ENCODE measurements around the gene ANXA4. TPM values are rescaled to one million over a fixed set of nuclear protein-coding genes. Genes with fewer than 3 reads are reported as not detected.

ANXA4 gene
- total RNA-seq, 1 donor from 2014 or later, result 6.6 TPM

GRCh38 chr2:69694894-69695849 lies 46.8 kb upstream of the ANXA4 start:
- no peak for TF ChIP-seq CTCF (conservative IDR thresholded peaks at IDR 0.05)
- Mint-ChIP-seq H3K9me3 (peaks cover 3% of the 10 kb centered on the region), H3K4me3 (no peak overlapping the region), H3K27ac (ENCODE audit: unreplicated experiment) (no peak overlapping the region), H3K4me1 (no peaks in the 10 kb centered on the region), H3K27me3 (ENCODE audit: low read depth) (no peaks in the 10 kb centered on the region), H3K36me3 (ENCODE audit: low read depth) (no peaks in the 10 kb centered on the region)
- no peak for DNase-seq (ENCODE audit: low read depth, low spot score)

- Mint-ChIP-seq H3K4me1 (no peaks in the 10 kb centered on the region), H3K9me3 (no peaks in the 10 kb centered on the region), H3K27me3 (ENCODE audit: low read depth) (no peaks in the 10 kb centered on the region), H3K36me3 (ENCODE audit: low read depth) (no peaks in the 10 kb centered on the region), H3K27ac (ENCODE audit: unreplicated experiment) (no peak overlapping the region), H3K4me3 (no peak overlapping the region)
- TF ChIP-seq CTCF (conservative IDR thresholded peaks at IDR 0.05), result no peak
- no peak for DNase-seq (ENCODE audit: low read depth, low spot score)
These were observed 46.1 kb upstream of the ANXA4 start for GRCh38 chr2:69695850-69696216.

GRCh38 chr2:69700381-69700780 lies 41.6 kb upstream of the ANXA4 start:
- H3K9me3 Mint-ChIP-seq, result no peaks in the 10 kb centered on the region
- DNase-seq (ENCODE audit: low read depth, low spot score), result no peak
- H3K27me3 Mint-ChIP-seq (ENCODE audit: low read depth), result no peaks in the 10 kb centered on the region
- H3K4me3 Mint-ChIP-seq, result no peak overlapping the region
- no peaks in the 10 kb centered on the region for H3K36me3 Mint-ChIP-seq (ENCODE audit: low read depth)
- H3K27ac Mint-ChIP-seq (ENCODE audit: unreplicated experiment), result no peak overlapping the region
- no peak for TF ChIP-seq CTCF (conservative IDR thresholded peaks at IDR 0.05)
- H3K4me1 Mint-ChIP-seq, result no peaks in the 10 kb centered on the region

- Mint-ChIP-seq H3K27ac (ENCODE audit: unreplicated experiment) (no peak overlapping the region), H3K4me1 (no peaks in the 10 kb centered on the region), H3K27me3 (ENCODE audit: low read depth) (no peaks in the 10 kb centered on the region), H3K4me3 (no peak overlapping the region), H3K36me3 (ENCODE audit: low read depth) (no peaks in the 10 kb centered on the region), H3K9me3 (no peaks in the 10 kb centered on the region)
- DNase-seq (ENCODE audit: low read depth, low spot score), result no peak
- no peak for TF ChIP-seq CTCF (conservative IDR thresholded peaks at IDR 0.05)
These were observed 40.6 kb upstream of the ANXA4 start for GRCh38 chr2:69701100-69701945.

- no peak overlapping the region for H3K4me3 Mint-ChIP-seq
- TF ChIP-seq CTCF (conservative IDR thresholded peaks at IDR 0.05), result no peak
- DNase-seq (ENCODE audit: low read depth, low spot score), result no peak
- no peak overlapping the region for H3K27ac Mint-ChIP-seq (ENCODE audit: unreplicated experiment)
- no peaks in the 10 kb centered on the region for H3K4me1 Mint-ChIP-seq
- H3K27me3 Mint-ChIP-seq (ENCODE audit: low read depth), result no peaks in the 10 kb centered on the region
- no peaks in the 10 kb centered on the region for H3K36me3 Mint-ChIP-seq (ENCODE audit: low read depth)
- no peaks in the 10 kb centered on the region for H3K9me3 Mint-ChIP-seq
These were observed 38.7 kb upstream of the ANXA4 start for GRCh38 chr2:69703189-69703588.

Measured in neural crest cell (in vitro differentiated cells).